Activated T-helper 1 cell treated with anti-CD3 and anti-CD28 coated beads, Interleukin-2, amount 50 U/mL, for 16 hours (primary cell): Measurements from ENCODE around the gene RASIP1.
"Not testable (repeated sequence)": the region's sequence is repeated elsewhere in the genome, so short reads cannot be mapped to it uniquely, and the experiment has no call there.

Source experiments
- DNase-seq, 2 donors: peaks; one replicate each; pipeline ENCODE4 v3.0.0-alpha.2; 2020; ENCODE audit warnings: low read depth in 1 of 2, low spot score in 1 of 2

RASIP1 gene

GRCh38 chr19:48740164-48740972, at the start of gene RASIP1:
Gene RASIP1 (minus strand): TSS chr19:48740610. CDS start chr19:48740282, 328 bp downstream.
- no peak for DNase-seq

- not testable (repeated sequence) for DNase-seq
Measured at GRCh38 chr19:48787331-48787730, 46.9 kb upstream of the RASIP1 start.

- DNase-seq = not testable (repeated sequence)
Measured at GRCh38 chr19:48786422-48786821, 46.0 kb upstream of the RASIP1 start.

GRCh38 chr19:48784527-48784926, 44.1 kb upstream of the RASIP1 start:
- no peak for DNase-seq

DNA sequence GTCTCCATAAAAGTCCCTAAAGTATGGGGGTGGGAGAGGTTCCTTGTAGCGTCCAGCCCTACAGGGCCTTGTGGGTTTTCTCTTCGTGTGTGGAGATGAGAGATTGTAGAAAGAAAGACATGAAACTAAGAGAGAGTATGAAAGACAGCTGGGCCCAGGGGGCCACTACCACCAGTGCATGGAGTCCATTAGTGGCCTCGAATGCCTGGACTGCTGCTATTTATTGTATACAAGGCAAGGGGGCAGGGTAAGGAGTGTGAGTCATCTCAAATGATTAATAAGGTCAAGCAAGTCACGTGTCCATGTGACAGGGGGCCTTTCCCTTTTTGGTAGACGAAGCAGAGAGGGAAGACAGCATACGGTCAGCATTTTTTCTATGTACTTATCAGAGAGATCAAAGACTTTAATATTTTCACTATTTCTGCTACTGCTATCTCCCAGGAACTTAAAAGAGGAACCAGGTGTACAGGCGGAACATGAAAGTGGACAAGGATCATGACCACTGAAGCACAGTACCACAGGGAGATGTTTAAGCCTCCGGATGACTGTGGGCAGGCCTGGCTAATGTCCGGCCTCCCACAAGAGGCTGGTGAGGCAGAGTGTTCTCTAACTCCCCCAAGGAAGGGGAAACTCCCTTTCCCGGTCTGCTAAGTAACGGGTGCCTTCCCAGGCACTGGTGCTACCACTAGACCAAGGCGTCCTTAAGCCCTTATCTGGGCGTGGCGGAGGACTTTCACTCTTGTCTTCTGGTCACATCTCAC, 40.4 kb upstream of the RASIP1 start:
- no peak for DNase-seq

- no peak for DNase-seq
Measured at GRCh38 chr19:48779636-48780035, 39.2 kb upstream of the RASIP1 start.

GRCh38 chr19:48777720-48778119, 37.3 kb upstream of the RASIP1 start:
- no peak for DNase-seq

DNA sequence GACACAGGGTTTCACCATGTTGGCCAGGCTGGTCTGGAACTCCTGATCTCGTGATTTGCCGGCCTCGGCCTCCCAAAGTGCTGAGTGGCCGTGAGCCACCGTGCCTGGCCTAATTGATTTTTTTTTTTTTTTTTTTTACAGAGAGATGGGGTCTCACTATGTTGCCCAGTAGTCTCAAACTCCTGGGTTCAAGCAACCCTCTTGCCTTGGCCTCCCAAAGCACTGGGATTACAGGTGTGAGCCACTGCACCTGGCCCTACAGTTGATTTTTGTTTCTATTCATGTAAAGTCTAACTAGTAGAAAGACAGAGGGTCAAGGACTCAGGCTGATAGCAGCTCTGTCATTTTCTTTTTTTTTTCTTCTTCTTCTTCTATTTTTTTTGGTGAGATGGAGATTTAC, 36.7 kb upstream of the RASIP1 start:
- DNase-seq = no peak

GRCh38 chr19:48772503-48772953, 32.1 kb upstream of the RASIP1 start:
- no peak for DNase-seq

- DNase-seq = no peak
Measured at GRCh38 chr19:48770734-48771472, 30.5 kb upstream of the RASIP1 start.

DNA sequence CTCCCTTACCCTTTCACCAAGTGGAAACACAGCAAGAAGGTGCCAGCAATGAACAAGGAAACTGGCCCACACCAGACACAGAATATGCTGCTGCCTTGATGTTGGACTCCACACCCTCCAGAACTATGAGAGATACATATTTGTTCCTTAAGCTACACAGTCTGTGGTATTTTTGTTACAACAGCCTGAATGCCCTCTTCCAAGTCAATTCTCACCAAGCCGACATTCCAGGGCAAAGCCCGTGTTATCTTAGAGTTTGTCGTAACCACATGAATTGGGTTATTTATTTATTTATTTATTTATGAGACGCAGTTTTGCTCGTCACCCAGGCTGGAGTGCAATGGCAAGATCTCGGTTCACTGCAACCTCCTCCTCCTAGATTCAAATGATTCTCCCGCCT, 29.9 kb upstream of the RASIP1 start:
- no peak for DNase-seq

- DNase-seq = no peak
Measured at GRCh38 chr19:48768994-48769713, 28.7 kb upstream of the RASIP1 start.

DNA sequence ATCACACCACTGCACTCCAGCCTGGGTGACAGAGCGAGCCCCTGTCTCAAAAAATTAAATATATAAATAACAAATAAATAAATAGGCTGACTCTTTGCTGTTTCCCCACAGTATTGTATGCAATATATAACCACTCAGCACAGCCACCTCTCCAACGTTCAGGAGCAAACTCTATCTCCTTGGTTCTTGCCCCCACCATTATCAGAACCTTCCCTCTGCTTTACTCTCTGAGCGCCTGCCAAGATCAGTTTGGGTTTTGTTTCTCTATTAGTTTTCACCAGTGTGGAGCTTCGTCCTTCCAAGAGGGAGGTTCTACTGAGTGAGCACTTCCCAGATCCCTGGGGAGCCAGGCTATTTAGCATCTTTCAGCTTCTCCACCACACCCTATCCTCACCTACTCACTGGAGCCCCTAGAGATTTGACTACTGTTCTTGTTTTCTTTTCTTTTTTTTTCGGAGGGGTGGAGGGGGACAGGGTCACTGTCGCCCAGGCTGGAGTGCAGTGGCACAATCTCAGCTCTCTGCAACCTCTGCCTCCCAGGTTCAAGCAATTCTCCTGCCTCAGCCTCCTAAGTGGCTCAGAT, 27.9 kb upstream of the RASIP1 start:
- DNase-seq = not testable (repeated sequence)

DNA sequence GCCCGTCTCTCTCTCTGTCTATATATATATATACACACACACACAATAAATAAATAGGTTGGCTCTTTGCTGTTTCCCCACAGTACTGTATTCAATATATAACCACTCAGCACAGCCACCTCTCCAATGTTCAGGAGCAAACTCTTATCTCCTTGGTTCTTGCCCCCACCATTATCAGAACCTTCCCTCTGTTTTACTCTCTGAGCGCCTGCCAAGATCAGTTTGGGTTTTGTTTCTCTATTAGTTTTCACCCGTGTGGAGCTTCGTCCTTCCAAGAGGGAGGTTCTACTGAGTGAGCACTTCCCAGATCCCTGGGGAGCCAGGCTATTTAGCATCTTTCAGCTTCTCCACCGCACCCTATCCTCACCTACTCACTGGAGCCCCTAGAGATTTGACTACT, 25.4 kb upstream of the RASIP1 start:
- DNase-seq = not testable (repeated sequence)

GRCh38 chr19:48760504-48761205, 20.2 kb upstream of the RASIP1 start:
- DNase-seq = no peak

DNA sequence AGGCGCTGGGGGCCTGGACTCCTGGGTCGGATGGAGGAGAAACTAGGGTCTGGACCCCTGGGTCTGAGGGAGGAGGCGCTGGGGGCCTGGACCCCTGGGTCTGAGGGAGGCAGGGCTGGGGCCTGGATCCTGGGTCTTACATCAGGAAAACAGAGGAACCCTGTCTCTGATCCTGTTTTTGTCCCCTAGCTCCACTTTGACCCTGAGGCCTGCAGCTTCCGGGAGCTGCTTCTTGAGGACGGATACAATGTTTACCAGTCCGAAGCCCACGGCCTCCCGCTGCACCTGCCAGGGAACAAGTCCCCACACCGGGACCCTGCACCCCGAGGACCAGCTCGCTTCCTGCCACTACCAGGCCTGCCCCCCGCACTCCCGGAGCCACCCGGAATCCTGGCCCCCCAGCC, 17.3 kb upstream of the RASIP1 start:
- DNase-seq = no peak

DNA sequence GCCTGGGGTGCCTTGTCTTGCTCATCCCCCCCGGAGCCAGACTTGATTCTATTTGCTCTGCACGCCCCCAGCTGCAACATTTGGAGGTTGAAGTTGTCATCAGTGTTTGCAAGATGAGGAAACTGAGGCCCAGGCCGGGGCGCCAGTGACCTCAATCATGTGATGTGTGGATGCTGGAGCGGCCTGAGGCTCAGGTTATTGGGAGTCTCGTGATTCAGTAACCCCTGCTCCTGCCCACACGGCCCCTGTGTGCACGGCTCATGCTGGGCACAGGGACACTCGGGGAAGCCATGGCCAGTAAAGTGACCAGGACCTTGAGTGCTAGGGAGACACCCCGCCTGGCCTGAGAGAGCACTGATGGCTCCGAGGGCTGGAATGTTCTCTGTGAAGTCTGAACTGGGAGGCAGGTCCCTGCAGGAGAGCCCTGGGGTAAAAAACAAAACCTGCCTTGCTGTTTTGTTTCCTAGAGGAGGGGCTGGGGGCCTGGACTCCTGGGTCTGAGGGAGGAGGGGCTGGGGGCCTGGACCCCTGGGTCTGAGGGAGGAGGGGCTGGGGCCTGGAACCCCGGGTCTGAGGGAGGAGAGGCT, 16.8 kb upstream of the RASIP1 start:
- no peak for DNase-seq

- DNase-seq = no peak
Measured at GRCh38 chr19:48756686-48757085, 16.3 kb upstream of the RASIP1 start.

DNA sequence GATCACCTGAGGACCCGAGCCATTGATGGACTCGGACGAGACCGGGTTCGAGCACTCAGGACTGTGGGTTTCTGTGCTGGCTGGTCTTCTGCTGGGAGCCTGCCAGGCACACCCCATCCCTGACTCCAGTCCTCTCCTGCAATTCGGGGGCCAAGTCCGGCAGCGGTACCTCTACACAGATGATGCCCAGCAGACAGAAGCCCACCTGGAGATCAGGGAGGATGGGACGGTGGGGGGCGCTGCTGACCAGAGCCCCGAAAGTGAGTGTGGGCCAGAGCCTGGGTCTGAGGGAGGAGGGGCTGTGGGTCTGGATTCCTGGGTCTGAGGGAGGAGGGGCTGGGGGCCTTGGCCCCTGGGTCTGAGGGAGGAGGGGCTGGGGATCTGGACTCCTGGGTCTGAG, 15.8 kb upstream of the RASIP1 start:
- no peak for DNase-seq

DNA sequence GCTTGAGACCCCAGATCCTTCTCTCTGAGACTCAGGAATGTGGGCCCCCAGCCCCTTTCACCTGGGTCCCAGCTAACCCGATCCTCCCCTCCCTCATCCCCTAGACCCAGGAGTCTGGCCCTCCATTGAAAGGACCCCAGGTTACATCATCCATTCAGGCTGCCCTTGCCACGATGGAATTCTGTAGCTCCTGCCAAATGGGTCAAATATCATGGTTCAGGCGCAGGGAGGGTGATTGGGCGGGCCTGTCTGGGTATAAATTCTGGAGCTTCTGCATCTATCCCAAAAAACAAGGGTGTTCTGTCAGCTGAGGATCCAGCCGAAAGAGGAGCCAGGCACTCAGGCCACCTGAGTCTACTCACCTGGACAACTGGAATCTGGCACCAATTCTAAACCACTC, 15.4 kb upstream of the RASIP1 start:
- no peak for DNase-seq
